Natural killer cell treated with Interleukin-12 subunit alpha and Interleukin-12 subunit beta and Interleukin-15 and Interleukin-18, amount 100 ng/mL, for 72 hours (primary cell): Measurements from ENCODE around the gene GSE1. TPM values are rescaled to one million over a fixed set of nuclear protein-coding genes. Genes with fewer than 3 reads are reported as not detected.

ENCODE experiments used
- ATAC-seq, 2 donors: fragments of 150-1000 bp; cut with Tn5 transposase in 1 of 2; sonication (Bioruptor Pico), chemical (Tn5 transposase) in 1 of 2; 2 replicates each; pipeline ENCODE4 v1.10.0; 2021
- DNase-seq: peaks from one replicate; pipeline ENCODE4 v3.0.0; 2022; ENCODE audit warnings: low spot score
- H3K27ac Mint-ChIP-seq, 2 donors: 1 replicate in 1 of 2; 2 replicates in 1 of 2; pipeline ENCODE4 v1.8.0; 2022; ENCODE audit warnings: mixed read lengths in 2 of 2, mild to moderate bottlenecking in 1 of 2, moderate library complexity in 1 of 2
- H3K27me3 Mint-ChIP-seq, 2 donors: 1 replicate in 1 of 2; 2 replicates in 1 of 2; pipeline ENCODE4 v1.8.0; 2022; ENCODE audit warnings: mixed read lengths in 2 of 2
- H3K36me3 Mint-ChIP-seq: one replicate; pipeline ENCODE4 v1.8.0; 2022; ENCODE audit warnings: mixed read lengths
- H3K4me1 Mint-ChIP-seq, 2 donors: 1 replicate in 1 of 2; 2 replicates in 1 of 2; pipeline ENCODE4 v1.8.0; 2022; ENCODE audit warnings: low read depth in 2 of 2, mixed read lengths in 2 of 2, mild to moderate bottlenecking in 1 of 2
- H3K4me3 Mint-ChIP-seq: one replicate; pipeline ENCODE4 v1.8.0; 2022; ENCODE audit warnings: mixed read lengths
- H3K9me3 Mint-ChIP-seq: 2 replicates; pipeline ENCODE4 v1.8.0; 2022; ENCODE audit warnings: mixed read lengths
- total RNA-seq, 2 donors: library from RNA; stranded (reverse); gene quantifications; one replicate each; pipeline ENCODE4 v1.2.3, GENCODE V29; 2022

The GSE1 gene
- total RNA-seq, 2 donors from 2014 or later, result 84.9 to 146 TPM

GRCh38 chr16:85618521-85618920 lies 5.4 kb downstream of the GSE1 start:
- no peak overlapping the region for H3K27ac Mint-ChIP-seq
- peaks cover 34 to 51% of the 10 kb centered on the region in 2 donors for H3K4me1 Mint-ChIP-seq
- H3K4me3 Mint-ChIP-seq, result no peak overlapping the region
- no peak for ATAC-seq
- DNase-seq, result no peak
- no peaks in the 10 kb centered on the region for H3K9me3 Mint-ChIP-seq
- no peaks in the 10 kb centered on the region for H3K36me3 Mint-ChIP-seq
- H3K27me3 Mint-ChIP-seq, result no peaks in the 10 kb centered on the region

- ATAC-seq (no peak), DNase-seq (no peak)
- no peak overlapping the region for H3K27ac Mint-ChIP-seq
- no peak overlapping the region for H3K4me3 Mint-ChIP-seq
- no peaks in the 10 kb centered on the region for H3K9me3 Mint-ChIP-seq
- no peaks in the 10 kb centered on the region for H3K27me3 Mint-ChIP-seq
- peaks cover 34 to 53% of the 10 kb centered on the region in 2 donors for H3K4me1 Mint-ChIP-seq
- no peaks in the 10 kb centered on the region for H3K36me3 Mint-ChIP-seq
These were observed 6.2 kb downstream of the GSE1 start for GRCh38 chr16:85619101-85619891.

- Mint-ChIP-seq H3K36me3 (no peaks in the 10 kb centered on the region), H3K9me3 (no peaks in the 10 kb centered on the region), H3K27me3 (no peaks in the 10 kb centered on the region), H3K27ac (peak overlapping the region in 1 of 2 donors; percentile 44), H3K4me3 (no peak overlapping the region), H3K4me1 (peaks cover 34 to 57% of the 10 kb centered on the region in 2 donors)
- DNase-seq, result no peak
- no peak for ATAC-seq
These were observed 7.3 kb downstream of the GSE1 start for GRCh38 chr16:85620374-85620773.

- Mint-ChIP-seq H3K4me3 (no peak overlapping the region), H3K9me3 (no peaks in the 10 kb centered on the region), H3K36me3 (no peaks in the 10 kb centered on the region), H3K4me1 (peaks cover 35 to 52% of the 10 kb centered on the region in 2 donors), H3K27me3 (no peaks in the 10 kb centered on the region), H3K27ac (peak overlapping the region in 1 of 2 donors; percentile 50)
- ATAC-seq (no peak), DNase-seq (no peak)
These were observed 8.7 kb downstream of the GSE1 start for GRCh38 chr16:85621698-85622428.

GRCh38 chr16:85622683-85623082 lies 9.6 kb downstream of the GSE1 start:
- Mint-ChIP-seq H3K4me1 (peaks cover 32 to 48% of the 10 kb centered on the region in 2 donors), H3K27ac (peak overlapping the region in 1 of 2 donors; percentile 50), H3K36me3 (no peaks in the 10 kb centered on the region), H3K4me3 (no peak overlapping the region), H3K27me3 (no peaks in the 10 kb centered on the region), H3K9me3 (no peaks in the 10 kb centered on the region)
- ATAC-seq (no peak), DNase-seq (no peak)

GRCh38 chr16:85623250-85623649 lies 10.1 kb downstream of the GSE1 start:
- Mint-ChIP-seq H3K4me1 (peaks cover 32 to 42% of the 10 kb centered on the region in 2 donors), H3K36me3 (no peaks in the 10 kb centered on the region), H3K4me3 (no peak overlapping the region), H3K9me3 (no peaks in the 10 kb centered on the region), H3K27ac (no peak overlapping the region), H3K27me3 (no peaks in the 10 kb centered on the region)
- DNase-seq, result no peak
- ATAC-seq, result no peak

- no peaks in the 10 kb centered on the region for H3K36me3 Mint-ChIP-seq
- H3K27me3 Mint-ChIP-seq, result no peaks in the 10 kb centered on the region
- H3K9me3 Mint-ChIP-seq, result no peaks in the 10 kb centered on the region
- H3K4me1 Mint-ChIP-seq, result peaks cover 30 to 49% of the 10 kb centered on the region in 2 donors
- no peak for DNase-seq
- ATAC-seq, result no peak
- H3K4me3 Mint-ChIP-seq, result no peak overlapping the region
- H3K27ac Mint-ChIP-seq, result no peak overlapping the region
These were observed 11.0 kb downstream of the GSE1 start for GRCh38 chr16:85623997-85624601.

GRCh38 chr16:85624646-85625045 lies 11.5 kb downstream of the GSE1 start:
- Mint-ChIP-seq H3K36me3 (no peaks in the 10 kb centered on the region), H3K9me3 (peaks cover 2% of the 10 kb centered on the region), H3K4me3 (no peak overlapping the region), H3K4me1 (peaks cover 33 to 52% of the 10 kb centered on the region in 2 donors), H3K27me3 (no peaks in the 10 kb centered on the region), H3K27ac (no peak overlapping the region)
- DNase-seq (no peak), ATAC-seq (no peak)

GRCh38 chr16:85625053-85625452 lies 11.9 kb downstream of the GSE1 start:
- Mint-ChIP-seq H3K4me1 (peaks cover 36 to 56% of the 10 kb centered on the region in 2 donors), H3K27ac (no peak overlapping the region), H3K36me3 (no peaks in the 10 kb centered on the region), H3K27me3 (no peaks in the 10 kb centered on the region), H3K4me3 (no peak overlapping the region), H3K9me3 (peaks cover 3% of the 10 kb centered on the region)
- ATAC-seq, result no peak
- no peak for DNase-seq

GRCh38 chr16:85625485-85626117 lies 12.5 kb downstream of the GSE1 start:
- H3K4me1 Mint-ChIP-seq, result peaks cover 34 to 57% of the 10 kb centered on the region in 2 donors
- no peak for ATAC-seq
- H3K27ac Mint-ChIP-seq, result no peak overlapping the region
- no peaks in the 10 kb centered on the region for H3K36me3 Mint-ChIP-seq
- no peak for DNase-seq
- no peaks in the 10 kb centered on the region for H3K27me3 Mint-ChIP-seq
- H3K9me3 Mint-ChIP-seq, result peaks cover 3% of the 10 kb centered on the region
- H3K4me3 Mint-ChIP-seq, result no peak overlapping the region

GRCh38 chr16:85626191-85626981 lies 13.3 kb downstream of the GSE1 start:
- ATAC-seq, result no peak
- peaks cover 26 to 50% of the 10 kb centered on the region in 2 donors for H3K4me1 Mint-ChIP-seq
- H3K4me3 Mint-ChIP-seq, result no peak overlapping the region

GRCh38 chr16:85627089-85627488 lies 14.0 kb downstream of the GSE1 start:
- no peak overlapping the region for H3K4me3 Mint-ChIP-seq
- no peak for ATAC-seq
- peaks cover 25 to 45% of the 10 kb centered on the region in 2 donors for H3K4me1 Mint-ChIP-seq
- H3K27me3 Mint-ChIP-seq, result no peaks in the 10 kb centered on the region
- H3K36me3 Mint-ChIP-seq, result no peaks in the 10 kb centered on the region
- H3K27ac Mint-ChIP-seq, result no peak overlapping the region
- DNase-seq, result no peak
- peaks cover 3% of the 10 kb centered on the region for H3K9me3 Mint-ChIP-seq

More at GRCh38 chr16:85626191-85626981, 13.3 kb downstream of the GSE1 start:
- Mint-ChIP-seq H3K27me3 (no peaks in the 10 kb centered on the region), H3K27ac (peak overlapping the region in 1 of 2 donors; percentile 50), H3K9me3 (peaks cover 3% of the 10 kb centered on the region), H3K36me3 (no peaks in the 10 kb centered on the region)
- no peak for DNase-seq
